NCI-H2171 treated with DMSO at 0.1 percent for 48 hours (cell line): Measurements from ENCODE around the gene ZXDC.

ENCODE experiments used
- DNase-seq: peaks from one replicate; lab custom pipeline; 2025; lab: John Stamatoyannopoulos, UW

Gene ZXDC

GRCh38 chr3:126488886-126489569 lies 13.3 kb upstream of the ZXDC start:
- DNase-seq, result no peak

DNA sequence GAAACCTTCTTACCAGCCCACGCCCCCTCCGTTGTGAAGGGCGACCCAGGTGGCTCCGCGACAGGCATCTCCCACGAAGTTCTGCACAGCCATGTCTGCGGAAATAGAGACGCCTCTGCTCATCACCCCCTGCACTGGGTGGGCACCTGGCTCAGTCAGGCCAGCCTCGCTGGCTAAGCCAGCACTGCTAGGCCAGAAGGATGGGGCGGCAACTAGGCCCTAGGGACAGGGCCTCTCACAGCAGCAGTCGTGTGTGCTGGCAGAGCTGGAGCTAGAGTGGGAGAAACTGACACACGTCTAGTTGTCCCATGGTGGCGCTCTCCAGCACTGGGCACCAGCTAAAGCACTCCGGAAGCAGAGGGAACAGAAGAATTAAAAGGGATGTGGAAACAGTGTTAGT lies 12.5 kb upstream of the ZXDC start:
- no peak for DNase-seq

DNA sequence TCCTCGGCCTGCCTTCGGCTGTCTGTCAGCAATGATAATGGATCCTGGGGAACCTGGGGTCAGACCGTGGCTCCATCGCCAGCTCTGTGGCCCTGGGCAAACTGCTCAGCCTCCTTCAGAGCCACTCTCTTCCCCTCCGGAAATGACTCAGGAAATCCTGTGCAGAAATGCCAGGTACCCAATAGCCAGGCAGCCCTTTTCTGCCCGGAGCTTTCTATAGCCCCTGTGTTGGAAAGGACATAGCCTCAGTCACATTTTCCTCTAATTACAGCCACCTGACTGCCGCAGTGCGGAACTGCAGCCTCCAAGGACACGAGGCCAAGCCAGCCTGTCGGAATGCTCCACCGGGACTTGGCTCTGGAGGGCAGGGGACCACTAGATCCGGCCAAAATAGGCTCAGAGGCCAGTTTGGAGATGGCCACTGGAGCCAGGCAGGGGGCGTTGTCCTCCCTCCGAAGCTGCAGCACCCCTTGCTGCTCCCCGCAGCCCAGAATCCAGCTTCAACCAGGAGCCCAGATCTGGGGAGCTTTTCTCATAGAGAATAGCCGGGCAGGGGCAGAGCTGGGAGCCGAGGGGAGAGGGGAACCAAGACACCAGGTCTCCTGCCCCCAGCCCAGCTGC lies 11.6 kb upstream of the ZXDC start:
- no peak for DNase-seq

- peak; percentile 65 for DNase-seq
Measured at GRCh38 chr3:126486360-126486847, 10.7 kb upstream of the ZXDC start.

GRCh38 chr3:126485956-126486355 lies 10.3 kb upstream of the ZXDC start:
- DNase-seq, result no peak

GRCh38 chr3:126485176-126485897 lies 9.6 kb upstream of the ZXDC start:
- no peak for DNase-seq

GRCh38 chr3:126484662-126485061 lies 9.0 kb upstream of the ZXDC start:
- DNase-seq, result no peak

DNA sequence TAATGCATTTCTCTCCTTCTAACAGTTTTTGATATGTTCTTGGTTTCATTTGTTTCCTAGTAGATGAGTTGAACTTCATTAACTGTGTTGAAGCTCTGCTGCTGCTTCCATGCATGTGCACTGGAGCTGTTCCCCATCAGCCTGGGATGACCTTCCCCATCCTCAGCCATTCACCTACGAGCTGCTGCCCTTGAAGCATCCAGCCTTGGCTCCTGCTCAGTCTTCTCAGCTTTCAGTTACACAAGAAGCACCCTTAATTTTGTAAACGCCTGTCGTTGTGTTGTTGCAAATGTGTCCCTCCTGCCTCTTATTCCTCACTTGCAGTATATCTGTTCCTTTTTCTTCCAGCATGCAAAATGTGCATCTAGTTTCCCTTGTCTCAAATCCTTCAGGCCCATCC lies 8.5 kb upstream of the ZXDC start:
- no peak for DNase-seq

- DNase-seq, result no peak
Measured at GRCh38 chr3:126483321-126483761, 7.7 kb upstream of the ZXDC start.

DNA sequence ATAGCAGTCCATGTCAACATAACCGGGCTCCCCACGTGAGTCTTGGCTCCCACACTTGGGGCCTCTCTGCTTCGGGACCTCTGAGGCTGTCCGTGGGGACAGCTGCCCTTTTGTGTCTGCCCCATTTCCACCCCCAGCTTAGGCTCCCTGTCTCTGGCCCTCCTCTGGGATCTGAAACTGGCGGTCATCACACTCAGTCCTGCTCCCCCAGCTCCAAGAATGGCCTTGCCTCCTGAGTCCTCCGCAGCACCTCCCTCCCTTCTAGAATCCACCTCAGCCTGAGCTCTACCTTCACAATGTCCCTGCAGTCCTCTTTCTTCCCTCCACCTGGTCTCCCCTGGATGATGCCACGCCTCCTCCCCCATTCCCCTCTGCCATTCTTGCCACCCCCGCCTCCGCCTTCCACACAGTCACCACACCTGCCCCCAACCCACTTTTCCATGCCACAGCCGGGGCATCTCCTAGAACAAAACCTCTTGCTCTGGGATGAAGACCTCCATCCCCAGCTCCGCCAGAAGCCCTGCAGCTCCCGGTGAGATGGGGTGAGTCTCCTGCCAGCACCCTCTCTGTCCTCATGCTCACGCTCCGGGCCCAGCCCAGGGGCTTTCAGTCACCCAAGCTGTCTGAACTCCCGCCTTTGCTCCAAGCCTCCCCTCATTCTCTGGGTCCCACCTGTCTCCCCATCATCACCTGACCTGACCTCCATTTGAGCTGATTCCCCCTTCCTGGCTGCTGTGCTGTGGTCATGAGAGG lies 7.0 kb upstream of the ZXDC start:
- no peak for DNase-seq

DNA sequence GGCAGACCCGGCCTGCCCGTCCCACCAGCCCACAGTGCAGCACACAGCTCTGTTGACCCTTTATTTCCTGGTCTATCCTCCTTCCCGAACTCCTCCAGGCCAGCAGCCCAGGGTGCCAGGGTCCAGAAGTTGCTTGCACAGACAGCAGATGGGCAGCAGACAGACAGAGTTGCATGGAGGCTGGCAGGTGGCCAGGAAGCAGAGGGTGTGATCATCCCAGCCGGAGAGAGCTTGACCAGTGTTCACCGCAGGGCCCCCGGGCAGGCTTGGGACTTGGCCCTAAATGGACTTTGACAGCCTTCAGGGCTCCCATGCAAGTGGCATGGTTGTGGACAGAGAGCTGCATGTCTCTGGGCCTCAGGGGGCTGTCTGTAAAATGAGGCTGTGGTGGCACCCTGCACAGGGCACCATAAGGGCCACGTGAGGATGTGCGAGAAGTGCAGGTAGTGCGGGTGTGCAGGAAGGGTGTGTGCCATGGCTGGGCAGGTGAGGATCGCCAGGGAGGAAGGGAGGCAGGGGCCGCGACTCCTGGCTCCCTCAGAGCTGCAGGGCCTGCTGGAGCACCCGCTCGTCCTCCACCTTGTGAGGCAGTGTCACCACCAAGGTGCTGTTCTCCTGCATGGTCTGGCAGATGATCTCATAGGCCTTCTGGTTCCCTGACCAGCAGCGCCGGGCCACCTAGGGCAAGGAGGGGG lies 6.3 kb upstream of the ZXDC start:
- DNase-seq, result no peak

DNA sequence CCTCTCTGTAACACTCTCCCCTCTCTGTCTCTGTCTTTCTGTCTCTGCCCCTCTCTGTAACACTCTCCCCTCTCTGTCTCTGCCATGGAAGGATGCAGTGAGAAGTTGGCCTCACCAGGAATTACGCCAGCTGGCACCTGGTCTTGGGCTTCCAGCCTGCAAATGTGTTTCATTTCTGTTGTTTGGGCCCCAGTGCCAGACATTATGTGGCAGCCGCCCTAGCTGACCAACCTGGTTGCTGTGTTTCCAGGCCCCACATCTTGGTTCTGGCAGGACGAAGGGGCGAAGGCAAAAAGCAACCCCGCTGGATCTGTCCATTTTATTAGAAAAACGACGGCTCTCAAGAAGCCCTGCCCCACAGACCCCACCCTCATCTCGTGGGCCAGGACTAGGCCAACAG lies 5.2 kb upstream of the ZXDC start:
- no peak for DNase-seq

DNA sequence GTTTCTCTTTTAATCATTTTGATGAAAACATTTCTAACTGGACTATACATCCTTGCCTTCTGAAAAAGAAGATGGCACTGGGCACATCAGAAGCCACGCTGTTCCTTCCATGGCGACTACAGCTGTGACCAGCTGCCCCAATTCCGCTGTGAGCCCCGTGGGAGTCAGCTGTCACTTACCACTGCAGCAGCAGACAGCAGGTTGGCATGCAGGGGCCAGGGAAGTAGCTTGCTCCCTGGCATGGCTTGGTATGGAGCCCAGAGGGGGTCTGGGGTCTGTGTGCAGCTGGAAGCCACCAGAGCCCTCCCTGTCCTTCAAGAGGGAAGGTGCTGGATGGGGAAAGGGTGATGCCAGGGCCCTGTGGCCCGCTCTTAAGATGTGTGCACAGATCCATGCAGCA lies 4.5 kb upstream of the ZXDC start:
- DNase-seq, result no peak

DNA sequence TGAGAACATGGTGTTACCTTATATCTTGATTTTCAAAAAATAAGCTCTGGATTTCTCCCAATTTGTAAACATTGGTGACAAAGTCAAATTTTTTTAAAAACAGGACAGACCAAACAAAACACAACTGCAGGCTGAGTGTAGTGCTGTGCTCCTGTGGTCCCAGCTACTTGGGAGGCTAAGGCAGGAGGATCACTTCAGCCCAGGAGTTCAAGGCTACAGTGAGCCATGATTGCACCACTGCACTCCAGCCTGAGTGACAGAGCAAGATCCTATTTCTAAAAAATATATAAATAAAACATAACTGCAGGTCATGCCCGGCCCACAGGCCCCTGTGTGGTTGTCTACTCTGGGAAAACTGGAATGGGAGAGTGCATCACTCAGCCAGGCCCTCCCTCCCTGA lies 4.0 kb upstream of the ZXDC start:
- no peak for DNase-seq

DNA sequence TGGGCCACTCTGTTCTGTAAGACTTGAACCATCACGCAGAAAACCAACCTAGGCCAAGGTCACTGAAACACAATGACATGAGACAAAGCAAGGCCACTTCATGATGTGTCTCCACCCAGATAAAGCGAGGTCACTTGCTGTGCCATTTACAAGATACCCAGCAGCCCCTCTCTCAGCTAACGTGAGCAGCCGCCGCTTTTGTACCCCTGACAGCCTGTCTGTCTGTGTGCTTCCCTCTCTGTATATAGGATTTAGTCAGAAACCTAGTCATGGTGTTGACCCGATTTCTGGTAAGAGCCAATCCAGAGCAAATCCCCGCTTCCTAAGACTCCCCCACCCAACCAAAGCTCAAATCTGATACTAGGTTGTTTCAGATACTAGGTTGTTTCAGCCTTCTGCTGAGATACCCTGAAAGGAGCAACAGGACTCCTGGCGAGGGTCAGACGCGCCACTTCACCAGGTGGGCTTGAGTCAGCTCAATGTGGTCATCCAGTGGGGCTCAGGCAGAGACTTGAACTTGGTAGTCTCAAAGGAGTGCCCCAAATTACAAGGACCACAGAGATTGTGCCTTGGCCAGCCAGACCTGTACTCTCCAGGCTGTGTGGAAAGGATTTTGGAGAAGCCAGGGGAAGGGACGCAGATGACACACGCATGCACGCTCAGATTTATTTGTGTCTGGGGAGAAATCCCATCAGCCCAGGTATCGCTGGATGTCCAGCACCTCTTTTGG lies 3.1 kb upstream of the ZXDC start:
- no peak for DNase-seq

GRCh38 chr3:126477061-126477380 lies 1.3 kb upstream of the ZXDC start:
- no peak for DNase-seq

DNA sequence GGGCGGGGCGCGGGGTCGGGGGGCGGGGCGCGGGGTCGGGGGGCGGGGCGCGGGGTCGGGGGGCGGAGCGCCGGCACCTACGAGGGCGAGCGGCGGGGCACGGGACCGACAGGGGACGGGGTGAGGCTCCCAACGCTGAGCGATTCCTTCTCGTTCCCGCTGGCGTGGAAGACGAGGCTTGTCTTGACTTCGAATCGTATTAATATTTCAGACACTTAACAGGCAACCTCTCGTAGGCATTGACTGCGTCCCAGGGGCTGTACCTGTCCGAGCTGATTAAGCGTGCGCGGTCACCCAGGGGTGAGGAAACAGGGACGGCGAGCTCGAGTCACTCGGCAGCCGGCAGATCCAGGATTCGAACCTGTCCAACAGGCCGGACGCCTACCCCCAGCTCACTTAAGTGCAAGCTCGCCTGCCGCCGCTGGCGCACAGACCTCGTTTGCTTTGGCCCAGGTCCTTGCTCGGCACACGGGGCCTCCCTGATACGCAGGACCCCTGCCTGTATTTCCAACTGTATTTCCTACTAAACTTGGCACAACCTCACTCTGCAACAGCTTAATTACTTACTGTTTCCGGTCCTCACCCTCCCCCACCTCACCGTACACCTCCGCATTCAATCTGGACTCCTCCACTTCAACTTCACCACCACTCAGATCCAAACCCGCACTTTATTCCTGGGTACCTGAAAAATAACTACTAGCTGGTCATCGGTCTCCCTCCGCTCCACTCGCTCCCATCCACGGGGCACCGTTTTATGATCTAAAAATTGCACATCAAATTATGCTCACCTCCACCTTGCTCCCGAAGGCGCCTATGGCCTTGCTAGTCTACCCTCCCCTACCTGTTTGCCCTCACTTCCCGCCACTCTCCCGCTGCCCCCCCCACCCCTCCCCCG lies 722 bp upstream of the ZXDC start:
- DNase-seq, result peak; percentile 57

GRCh38 chr3:126474498-126475412 lies 936 bp downstream of the ZXDC start:
- DNase-seq, result peak; percentile 32
